SK-N-SH treated with all-trans-retinoic acid at 6 μM for 48 hours (cell line): ENCODE data around the gene RAPGEF1.
"Not testable (repeated sequence)": the region's sequence is repeated elsewhere in the genome, so short reads cannot be mapped to it uniquely, and the experiment has no call there.

Source experiments
- ATAC-seq: fragments of 200-7000 bp; cut with Tn5 transposase; 3 replicates; pipeline ENCODE4 v1.9.1; 2020; ENCODE audit warnings: mild to moderate bottlenecking, moderate library complexity
- ARNTL ChIP-seq: fragments of 450-650 bp; formaldehyde crosslinking; IDR thresholded peaks from 2 replicates; pipeline ENCODE4 v1.5.0; 2020; ENCODE audit warnings: low read depth, mild to moderate bottlenecking, moderate library complexity, borderline replicate concordance
- BACH2 ChIP-seq: fragments of 250-450 bp; sonication (Bioruptor Pico); IDR thresholded peaks from 2 replicates; pipeline ENCODE4 v1.9.0; 2021; ENCODE audit warnings: mild to moderate bottlenecking, borderline replicate concordance
- CSDC2 ChIP-seq: fragments of 250-450 bp; sonication (Bioruptor Pico); IDR thresholded peaks from 2 replicates; pipeline ENCODE4 v1.5.0; 2020; ENCODE audit warnings: mild to moderate bottlenecking, moderate library complexity
- ESRRG ChIP-seq: fragments of 250-450 bp; sonication (Bioruptor Pico); IDR thresholded peaks from 2 replicates; pipeline ENCODE4 v1.6.1; 2021; ENCODE audit warnings: mild to moderate bottlenecking
- GLIS3 ChIP-seq: fragments of 250-450 bp; sonication (Bioruptor Pico); IDR thresholded peaks from 2 replicates; pipeline ENCODE4 v1.5.0; 2020; ENCODE audit warnings: mild to moderate bottlenecking, moderate library complexity
- ISL1 ChIP-seq: fragments of 250-450 bp; sonication (Bioruptor Pico); IDR thresholded peaks from 2 replicates; pipeline ENCODE4 v2.1.2; 2022; ENCODE audit warnings: mild to moderate bottlenecking, moderate library complexity
- OSR1 ChIP-seq: fragments of 250-450 bp; sonication (Bioruptor Pico); IDR thresholded peaks from 2 replicates; pipeline ENCODE4 v1.8.0; 2022; ENCODE audit warnings: moderate library complexity, mild to moderate bottlenecking, inconsistent platforms
- PPARA ChIP-seq: fragments of 250-450 bp; sonication (Bioruptor Pico); IDR thresholded peaks from 2 replicates; pipeline ENCODE4 v1.5.0; 2020; ENCODE audit warnings: mild to moderate bottlenecking, borderline replicate concordance
- RARB ChIP-seq: fragments of 250-450 bp; sonication (Bioruptor Pico); IDR thresholded peaks from 2 replicates; pipeline ENCODE4 v1.8.0; 2021; ENCODE audit warnings: mild to moderate bottlenecking, moderate library complexity
- SNAI2 ChIP-seq: fragments of 250-450 bp; sonication (Bioruptor Pico); IDR thresholded peaks from 2 replicates; pipeline ENCODE4 v1.5.0; 2020; ENCODE audit warnings: mild to moderate bottlenecking, moderate library complexity
- TCF4 ChIP-seq: fragments of 250-450 bp; sonication (Bioruptor Pico); IDR thresholded peaks from 2 replicates; pipeline ENCODE4 v1.8.0; 2021; ENCODE audit warnings: mild to moderate bottlenecking, moderate library complexity, borderline replicate concordance
- TSHZ2 ChIP-seq: fragments of 250-450 bp; sonication (Bioruptor Pico); IDR thresholded peaks from 2 replicates; pipeline ENCODE4 v1.5.0; 2020; ENCODE audit warnings: mild to moderate bottlenecking, moderate library complexity
- ZC3H10 ChIP-seq: fragments of 250-450 bp; sonication (Bioruptor Pico); IDR thresholded peaks from 2 replicates; pipeline ENCODE4 v1.5.1; 2021; ENCODE audit warnings: mild to moderate bottlenecking, moderate library complexity
- ZFP3 ChIP-seq: fragments of 250-450 bp; sonication (Bioruptor Pico); IDR thresholded peaks from 2 replicates; pipeline ENCODE4 v1.5.0; 2020; ENCODE audit warnings: mild to moderate bottlenecking, moderate library complexity
- ZFP30 ChIP-seq: fragments of 450-650 bp; formaldehyde crosslinking; IDR thresholded peaks from 2 replicates; pipeline ENCODE4 v1.5.0; 2022; ENCODE audit warnings: mild to moderate bottlenecking, moderate library complexity
- ZNF565 ChIP-seq: fragments of 450-650 bp; formaldehyde crosslinking; conservative IDR thresholded peaks from 2 replicates; pipeline ENCODE4 v1.5.0; 2020; ENCODE audit warnings: low read depth, mild to moderate bottlenecking, moderate library complexity
- ZNF70 ChIP-seq: fragments of 450-650 bp; formaldehyde crosslinking; IDR thresholded peaks from 2 replicates; pipeline ENCODE4 v1.5.0; 2020; ENCODE audit warnings: mild to moderate bottlenecking, moderate library complexity
- ZNF8 ChIP-seq: fragments of 450-650 bp; formaldehyde crosslinking; IDR thresholded peaks from 2 replicates; pipeline ENCODE4 v1.5.0; 2020; ENCODE audit warnings: mild to moderate bottlenecking, moderate library complexity
- TF ChIP-seq, protein P1 (sequence below): fragments of 250-450 bp; sonication (Bioruptor Pico); IDR thresholded peaks from 2 replicates; pipeline ENCODE4 v1.8.0; 2021; ENCODE audit warnings: low read depth, mild to moderate bottlenecking, moderate library complexity, borderline replicate concordance
- TF ChIP-seq, protein P2 (sequence below): fragments of 250-450 bp; sonication (Bioruptor Pico); IDR thresholded peaks from 2 replicates; pipeline ENCODE4 v1.8.0; 2020; ENCODE audit warnings: mild to moderate bottlenecking, moderate library complexity, borderline replicate concordance
- TF ChIP-seq, protein P3 (sequence below): fragments of 250-450 bp; sonication (Bioruptor Pico); IDR thresholded peaks from 2 replicates; pipeline ENCODE4 v1.5.1; 2021; ENCODE audit warnings: mild to moderate bottlenecking, moderate library complexity

RAPGEF1 gene

GRCh38 chr9:131657037-131657377 is 82.9 kb downstream of the RAPGEF1 start:
- no peak for ATAC-seq

GRCh38 chr9:131656356-131657036 is 83.4 kb downstream of the RAPGEF1 start:
- no peak for ATAC-seq
- TF ChIP-seq ESRRG (CRISPR knock-in tag) (no peak), ARNTL (no peak), ZNF8 (no peak), TCF4 (CRISPR knock-in tag) (no peak), ZFP3 (CRISPR knock-in tag) (no peak), ZFP30 (CRISPR knock-in tag) (no peak), ISL1 (CRISPR knock-in tag) (no peak), ZNF70 (CRISPR knock-in tag) (no peak), BACH2 (no peak), PPARA (no peak), ZC3H10 (no peak), OSR1 (CRISPR knock-in tag) (no peak), TSHZ2 (CRISPR knock-in tag) (no peak), GLIS3 (CRISPR knock-in tag) (no peak), SNAI2 (no peak), RARB (CRISPR knock-in tag) (no peak), ZNF565 (CRISPR knock-in tag) (no peak)
- TF ChIP-seq, protein P1, sequence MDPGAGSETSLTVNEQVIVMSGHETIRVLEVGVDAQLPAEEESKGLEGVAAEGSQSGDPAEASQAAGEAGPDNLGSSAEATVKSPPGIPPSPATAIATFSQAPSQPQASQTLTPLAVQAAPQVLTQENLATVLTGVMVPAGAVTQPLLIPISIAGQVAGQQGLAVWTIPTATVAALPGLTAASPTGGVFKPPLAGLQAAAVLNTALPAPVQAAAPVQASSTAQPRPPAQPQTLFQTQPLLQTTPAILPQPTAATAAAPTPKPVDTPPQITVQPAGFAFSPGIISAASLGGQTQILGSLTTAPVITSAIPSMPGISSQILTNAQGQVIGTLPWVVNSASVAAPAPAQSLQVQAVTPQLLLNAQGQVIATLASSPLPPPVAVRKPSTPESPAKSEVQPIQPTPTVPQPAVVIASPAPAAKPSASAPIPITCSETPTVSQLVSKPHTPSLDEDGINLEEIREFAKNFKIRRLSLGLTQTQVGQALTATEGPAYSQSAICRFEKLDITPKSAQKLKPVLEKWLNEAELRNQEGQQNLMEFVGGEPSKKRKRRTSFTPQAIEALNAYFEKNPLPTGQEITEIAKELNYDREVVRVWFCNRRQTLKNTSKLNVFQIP (CRISPR knock-in tag): no peak
- TF ChIP-seq, protein P2, sequence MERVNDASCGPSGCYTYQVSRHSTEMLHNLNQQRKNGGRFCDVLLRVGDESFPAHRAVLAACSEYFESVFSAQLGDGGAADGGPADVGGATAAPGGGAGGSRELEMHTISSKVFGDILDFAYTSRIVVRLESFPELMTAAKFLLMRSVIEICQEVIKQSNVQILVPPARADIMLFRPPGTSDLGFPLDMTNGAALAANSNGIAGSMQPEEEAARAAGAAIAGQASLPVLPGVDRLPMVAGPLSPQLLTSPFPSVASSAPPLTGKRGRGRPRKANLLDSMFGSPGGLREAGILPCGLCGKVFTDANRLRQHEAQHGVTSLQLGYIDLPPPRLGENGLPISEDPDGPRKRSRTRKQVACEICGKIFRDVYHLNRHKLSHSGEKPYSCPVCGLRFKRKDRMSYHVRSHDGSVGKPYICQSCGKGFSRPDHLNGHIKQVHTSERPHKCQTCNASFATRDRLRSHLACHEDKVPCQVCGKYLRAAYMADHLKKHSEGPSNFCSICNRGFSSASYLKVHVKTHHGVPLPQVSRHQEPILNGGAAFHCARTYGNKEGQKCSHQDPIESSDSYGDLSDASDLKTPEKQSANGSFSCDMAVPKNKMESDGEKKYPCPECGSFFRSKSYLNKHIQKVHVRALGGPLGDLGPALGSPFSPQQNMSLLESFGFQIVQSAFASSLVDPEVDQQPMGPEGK (CRISPR knock-in tag): no peak
- TF ChIP-seq, protein P3, sequence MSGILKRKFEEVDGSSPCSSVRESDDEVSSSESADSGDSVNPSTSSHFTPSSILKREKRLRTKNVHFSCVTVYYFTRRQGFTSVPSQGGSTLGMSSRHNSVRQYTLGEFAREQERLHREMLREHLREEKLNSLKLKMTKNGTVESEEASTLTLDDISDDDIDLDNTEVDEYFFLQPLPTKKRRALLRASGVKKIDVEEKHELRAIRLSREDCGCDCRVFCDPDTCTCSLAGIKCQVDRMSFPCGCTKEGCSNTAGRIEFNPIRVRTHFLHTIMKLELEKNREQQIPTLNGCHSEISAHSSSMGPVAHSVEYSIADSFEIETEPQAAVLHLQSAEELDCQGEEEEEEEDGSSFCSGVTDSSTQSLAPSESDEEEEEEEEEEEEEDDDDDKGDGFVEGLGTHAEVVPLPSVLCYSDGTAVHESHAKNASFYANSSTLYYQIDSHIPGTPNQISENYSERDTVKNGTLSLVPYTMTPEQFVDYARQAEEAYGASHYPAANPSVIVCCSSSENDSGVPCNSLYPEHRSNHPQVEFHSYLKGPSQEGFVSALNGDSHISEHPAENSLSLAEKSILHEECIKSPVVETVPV: no peak

More at GRCh38 chr9:131657037-131657377, 82.9 kb downstream of the RAPGEF1 start:
- TF ChIP-seq, protein P2 (CRISPR knock-in tag): no peak
- TF ChIP-seq BACH2 (no peak), ZNF565 (CRISPR knock-in tag) (no peak), CSDC2 (CRISPR knock-in tag) (no peak), ISL1 (CRISPR knock-in tag) (no peak)
- TF ChIP-seq, protein P1 (CRISPR knock-in tag): no peak

DNA sequence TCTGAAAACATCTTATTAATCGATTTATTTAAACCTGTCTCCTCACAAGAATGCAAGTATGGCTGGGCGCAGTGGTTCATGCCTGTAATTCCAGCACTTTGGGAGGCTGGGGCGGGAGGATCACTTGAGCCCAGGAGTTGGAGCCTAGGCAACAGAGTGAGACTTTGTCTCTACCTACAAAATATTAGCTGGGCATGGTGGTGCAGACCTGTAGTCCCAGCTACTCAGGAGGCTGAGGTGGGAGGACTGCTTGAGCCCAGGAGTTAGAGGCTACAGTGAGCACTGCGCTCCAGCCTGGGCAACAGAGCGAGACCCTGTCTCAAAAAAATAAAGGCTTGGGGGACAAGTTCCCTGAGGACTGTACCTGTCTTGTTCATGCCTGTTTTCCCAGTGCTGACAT is 85.5 kb downstream of the RAPGEF1 start:
- not testable (repeated sequence) for ATAC-seq
